Pons (tissue), 1 donor: ENCODE results near the gene GYG2.
"Not testable (repeated sequence)": the region's sequence is repeated elsewhere in the genome, so short reads cannot be mapped to it uniquely, and the experiment has no call there.

ENCODE experiments used
- DNase-seq: peaks from one replicate; pipeline ENCODE4 v3.0.0-alpha.2; 2016; ENCODE audit warnings: low spot score

GYG2 gene

DNA sequence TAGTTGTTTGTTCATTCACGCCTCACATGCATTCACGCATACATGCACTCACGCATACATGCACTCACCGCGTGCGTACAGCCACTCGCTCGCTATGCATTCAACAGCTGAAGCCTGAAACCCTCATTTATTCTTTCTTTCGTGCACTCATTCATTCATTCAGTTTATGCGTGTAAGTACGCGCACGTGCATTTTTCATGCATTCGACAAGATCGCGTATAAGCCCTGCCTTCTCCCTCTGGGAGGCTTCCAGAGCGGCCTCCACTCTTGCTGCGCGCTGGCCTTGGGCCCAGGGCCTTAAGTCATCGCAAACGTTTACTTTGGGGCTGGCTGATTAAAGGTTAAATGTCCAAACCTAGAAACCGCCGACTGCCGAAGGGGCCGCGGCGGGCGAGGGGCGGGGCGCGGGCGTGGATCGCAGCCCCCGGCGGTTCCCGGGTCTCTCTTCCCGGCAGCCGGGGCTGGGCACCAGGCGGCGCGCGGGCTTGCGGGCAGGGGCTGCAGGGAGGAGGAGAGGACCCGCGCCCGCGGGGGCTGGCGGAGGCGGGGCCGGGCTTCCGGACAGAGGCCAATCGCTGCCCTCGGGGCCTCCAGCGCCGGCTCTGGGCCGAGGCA lies at the start of gene GYG2:
Gene GYG2, plus strand, starts transcription at position 587 of the 615 bp plus-strand sequence. CDS start 1,259 bp downstream, outside the sequence.
- no peak for DNase-seq

DNA sequence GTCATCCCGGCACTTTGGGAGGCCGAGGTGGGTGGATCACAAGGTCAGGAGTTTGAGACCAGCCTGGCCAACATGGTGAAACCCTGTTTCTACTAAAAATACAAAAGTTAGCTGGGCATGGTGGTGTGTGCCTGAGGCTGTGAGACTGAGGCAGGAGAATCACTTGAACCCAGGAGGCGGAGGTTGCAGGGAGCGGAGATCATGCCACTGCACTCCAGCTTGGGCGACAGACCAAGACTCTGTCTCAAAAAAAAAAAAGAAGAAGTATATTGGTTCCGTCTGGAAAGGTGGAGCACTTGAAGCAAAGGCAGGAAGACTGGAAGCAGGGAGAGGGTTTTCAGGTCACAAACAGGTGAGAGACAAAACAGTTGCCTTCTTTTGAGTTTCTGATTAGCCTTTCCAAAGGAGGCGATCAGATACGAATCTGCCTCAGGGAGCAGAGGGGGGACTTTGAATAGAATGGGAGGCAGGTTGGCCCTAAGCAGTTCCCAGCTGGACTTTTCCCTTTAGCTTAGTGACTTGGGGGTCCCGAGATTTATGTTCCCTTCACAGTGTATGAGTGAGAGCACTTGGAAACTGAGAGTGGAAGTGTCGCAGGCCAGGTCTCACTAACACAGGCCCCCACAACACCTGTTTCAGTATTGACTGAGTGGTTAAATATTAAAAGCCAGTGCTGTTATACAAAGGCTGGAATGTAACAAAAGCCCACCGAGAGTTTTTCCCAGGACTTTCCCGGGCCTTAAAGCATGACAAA lies 48.1 kb upstream of the GYG2 start:
- DNase-seq: not testable (repeated sequence)

DNA sequence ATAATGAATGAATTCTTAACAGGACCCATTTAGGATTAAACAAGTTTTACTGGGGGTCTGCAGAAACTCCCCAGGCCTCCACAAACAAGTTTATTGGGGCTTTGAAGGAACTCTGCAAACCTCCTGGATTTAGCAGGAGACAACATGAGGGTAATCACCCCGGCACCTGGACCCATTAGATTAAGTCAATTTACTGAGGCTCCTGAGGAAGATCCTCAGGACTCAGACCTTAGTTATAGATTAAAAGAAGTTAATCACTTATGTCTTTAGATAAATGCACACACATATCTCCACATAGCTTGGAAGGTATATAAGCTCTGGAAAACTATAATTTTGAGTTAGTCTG lies 47.5 kb upstream of the GYG2 start:
- DNase-seq: no peak

DNA sequence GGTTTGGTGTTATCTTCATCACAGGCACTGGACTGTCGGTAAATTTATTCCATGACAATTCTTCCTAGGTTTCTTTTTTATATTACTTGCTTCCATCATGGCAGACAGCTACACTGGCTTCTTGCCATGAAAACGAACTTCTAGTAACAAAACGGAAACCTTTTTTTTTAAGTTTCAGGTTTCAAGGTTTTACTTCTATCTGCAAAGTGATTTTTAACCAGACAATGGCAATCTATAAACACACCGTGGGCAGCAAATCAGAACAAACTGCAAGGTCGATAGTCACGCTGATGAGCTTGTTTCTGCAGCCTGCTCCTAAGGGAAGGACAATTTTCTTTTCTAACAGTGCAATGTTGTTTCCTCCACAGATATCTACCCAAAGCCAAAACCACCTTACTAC lies 47.0 kb upstream of the GYG2 start:
- DNase-seq: no peak

DNA sequence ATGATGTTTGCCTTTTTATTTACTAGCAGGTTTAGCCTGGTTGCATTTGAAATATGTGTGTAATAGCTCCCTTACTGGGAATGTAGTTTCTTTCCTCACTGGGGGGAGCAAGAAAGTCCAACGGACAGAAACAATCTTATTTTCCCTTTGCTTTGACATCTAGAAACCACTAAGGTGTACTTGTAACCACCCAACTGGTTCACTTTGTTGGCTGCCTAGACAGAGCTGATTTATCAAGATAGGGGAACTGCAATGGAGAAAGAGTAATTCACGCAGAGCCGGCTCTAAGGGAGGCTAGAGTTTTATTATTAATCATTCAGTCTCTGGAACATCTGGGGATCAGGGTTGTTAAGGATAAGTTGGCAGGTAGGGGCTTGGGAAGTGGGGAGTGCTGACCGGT lies 46.6 kb upstream of the GYG2 start:
- DNase-seq: no peak

DNA sequence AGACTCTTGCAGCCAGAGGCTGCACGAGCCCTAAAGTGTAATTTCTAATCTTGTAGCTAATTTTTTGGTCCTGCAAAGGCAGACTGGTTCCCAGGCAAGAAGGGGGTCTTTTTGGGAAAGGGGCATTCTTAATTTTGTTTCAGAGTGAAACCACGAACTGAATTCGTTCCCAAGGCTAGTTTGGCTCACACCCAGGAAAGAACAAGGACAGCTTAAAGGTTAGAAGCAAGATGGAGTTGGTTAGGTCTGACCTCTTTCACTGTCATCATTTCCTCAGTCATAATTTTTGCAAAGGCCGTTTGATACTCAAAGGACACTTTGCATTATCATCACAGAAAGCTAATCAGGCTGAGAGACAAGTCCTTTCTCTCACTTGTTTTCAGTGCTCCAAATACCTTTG lies 46.0 kb upstream of the GYG2 start:
- no peak for DNase-seq

DNA sequence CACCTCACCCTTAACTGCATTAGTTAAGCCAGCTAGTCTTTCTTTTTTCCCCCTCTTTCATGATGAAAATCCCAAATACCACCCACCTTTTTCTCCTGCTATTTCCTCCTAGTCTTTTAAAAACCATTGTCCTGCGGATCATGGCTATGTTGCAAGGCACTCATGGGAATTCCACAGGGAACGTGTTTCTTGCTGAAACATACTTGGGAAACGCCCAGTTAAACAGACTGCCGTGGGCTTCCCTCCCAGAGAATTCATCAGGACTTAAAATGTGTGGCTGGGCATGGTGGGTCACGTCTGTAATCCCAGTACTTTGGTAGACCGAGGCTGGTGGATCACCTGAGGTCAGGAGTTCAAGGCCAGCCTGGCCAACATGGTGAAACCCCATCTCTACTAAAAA lies 44.7 kb upstream of the GYG2 start:
- no peak for DNase-seq

DNA sequence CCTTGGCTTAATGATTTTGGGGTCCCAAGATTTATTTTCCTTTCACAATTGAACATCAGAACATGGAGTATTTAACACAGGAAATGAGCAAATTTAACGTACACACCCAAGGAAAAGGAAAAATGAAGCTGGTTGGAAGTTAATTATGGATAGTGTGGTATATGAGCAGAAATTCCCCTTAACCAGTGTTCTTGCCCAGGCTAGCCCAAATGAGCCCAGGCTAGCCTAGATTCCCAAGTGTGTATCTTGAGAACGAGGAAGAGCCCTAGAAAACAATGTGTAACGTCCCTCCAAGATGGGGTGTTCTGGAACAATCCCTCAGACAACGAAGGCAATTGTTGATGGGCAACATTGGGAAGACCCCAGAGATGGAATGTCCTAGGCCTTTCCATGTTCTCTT lies 43.2 kb upstream of the GYG2 start:
- DNase-seq: no peak

DNA sequence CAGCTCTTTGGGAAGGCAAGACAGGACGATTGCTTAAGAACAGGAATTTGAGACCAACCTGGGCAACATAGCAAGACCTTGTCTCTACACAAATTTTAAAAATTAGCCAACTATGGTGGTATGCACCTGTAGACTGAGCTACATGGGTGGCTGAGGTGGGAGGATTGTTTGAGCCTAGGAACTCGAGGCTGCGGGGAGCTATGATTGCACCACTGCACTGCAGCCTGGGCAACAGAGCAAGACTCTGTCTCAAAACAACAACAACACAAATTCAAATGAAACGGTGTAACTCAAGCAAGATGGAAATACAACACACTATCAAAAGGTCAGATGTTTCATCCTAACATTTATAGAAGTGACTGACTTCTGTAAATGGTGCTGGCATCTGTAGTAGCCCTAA lies 39.8 kb upstream of the GYG2 start:
- DNase-seq: no peak

DNA sequence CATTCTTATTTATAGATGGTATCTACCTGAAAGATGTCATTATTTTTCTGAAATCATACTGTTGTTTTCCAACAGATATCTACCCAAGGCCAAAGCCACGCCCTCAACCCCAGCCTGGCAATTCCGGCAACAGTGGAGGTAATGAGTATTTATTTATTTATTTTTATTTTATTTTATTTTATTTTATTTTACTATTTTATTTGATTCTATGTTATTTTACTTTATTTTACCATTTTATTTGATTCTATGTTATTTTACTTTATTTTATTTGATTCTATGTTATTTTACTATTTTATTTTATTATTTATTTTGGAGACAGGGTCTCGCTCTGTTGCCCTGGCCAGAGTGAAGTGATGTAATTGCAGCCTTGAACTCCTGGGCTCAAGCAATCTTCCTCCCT lies 39.2 kb upstream of the GYG2 start:
- no peak for DNase-seq

DNA sequence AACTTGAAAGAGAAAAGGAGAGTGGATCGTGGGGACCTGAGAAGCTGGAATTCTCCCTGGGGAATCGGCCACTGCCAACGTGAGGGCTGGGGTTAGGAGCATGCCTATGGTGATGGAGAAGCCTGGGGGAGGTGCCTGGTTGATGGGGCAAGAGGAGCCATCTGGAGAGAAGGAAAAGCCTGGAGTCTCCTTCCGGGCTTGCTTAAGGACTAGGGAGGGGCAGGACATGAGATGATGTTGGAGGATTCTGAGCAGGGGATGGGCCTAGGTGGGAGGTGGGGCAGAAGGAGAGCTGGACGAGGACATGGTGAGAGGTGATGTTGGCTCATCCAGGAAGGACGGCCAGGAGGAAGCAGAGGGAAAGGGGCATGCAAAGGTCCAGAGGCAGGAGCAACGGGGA lies 35.0 kb upstream of the GYG2 start:
- DNase-seq: no peak

DNA sequence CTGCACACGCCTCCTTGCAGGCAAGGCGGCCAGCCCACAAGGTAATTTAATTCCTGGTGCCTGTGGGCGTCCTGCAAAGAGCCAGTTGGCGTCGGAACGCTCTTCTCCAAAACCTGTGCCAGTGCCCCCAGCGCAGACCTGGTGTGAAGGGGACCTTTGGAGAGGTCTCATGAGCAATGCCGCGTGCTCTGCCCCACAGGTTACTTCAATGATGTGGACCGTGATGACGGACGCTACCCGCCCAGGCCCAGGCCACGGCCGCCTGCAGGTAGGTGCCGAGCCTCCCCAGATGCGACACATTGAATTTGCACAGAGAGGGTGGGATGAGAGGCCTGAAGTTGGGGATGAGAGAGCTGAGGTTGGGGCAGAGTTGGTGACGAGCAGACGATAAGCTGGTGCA lies 34.4 kb upstream of the GYG2 start:
- DNase-seq: no peak

DNA sequence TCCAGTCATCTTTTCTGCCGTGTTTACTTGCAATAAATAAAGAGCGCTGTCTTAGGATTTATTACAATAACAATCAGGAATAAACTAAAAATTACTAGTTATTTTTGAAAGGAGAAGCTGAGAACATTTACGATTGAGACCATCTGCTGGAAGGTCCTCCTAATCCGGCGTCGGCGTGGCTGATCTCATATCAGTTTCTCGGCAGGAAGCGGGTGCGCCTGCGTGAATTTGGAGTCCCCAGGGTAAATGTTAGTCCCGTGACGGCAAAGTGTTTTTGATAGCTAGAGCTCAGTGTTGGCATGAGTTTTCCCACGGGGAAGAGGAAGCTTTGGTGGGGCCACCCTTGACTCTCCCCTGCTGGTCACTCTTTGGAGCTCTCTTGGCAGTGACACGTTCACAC lies 31.9 kb upstream of the GYG2 start:
- not testable (repeated sequence) for DNase-seq

DNA sequence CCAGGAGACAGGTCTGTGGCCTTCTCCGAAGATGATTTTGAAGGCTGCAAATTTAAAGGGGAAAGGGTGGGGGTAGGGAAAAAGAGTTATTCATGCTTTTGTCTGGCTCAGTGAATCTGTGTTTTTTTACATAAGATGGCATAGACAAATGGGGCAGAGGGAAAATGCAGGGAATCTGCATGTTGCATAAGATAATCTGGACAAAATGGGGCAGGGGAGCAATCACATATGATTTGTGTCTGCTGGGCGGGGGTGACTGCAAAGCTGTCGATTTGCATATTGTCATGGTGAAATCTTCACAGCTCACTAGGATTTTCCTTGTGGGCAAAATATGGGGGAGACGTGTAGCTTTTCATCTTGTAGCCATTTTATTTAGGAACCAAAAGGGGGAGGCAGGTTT lies 29.4 kb upstream of the GYG2 start:
- no peak for DNase-seq

DNA sequence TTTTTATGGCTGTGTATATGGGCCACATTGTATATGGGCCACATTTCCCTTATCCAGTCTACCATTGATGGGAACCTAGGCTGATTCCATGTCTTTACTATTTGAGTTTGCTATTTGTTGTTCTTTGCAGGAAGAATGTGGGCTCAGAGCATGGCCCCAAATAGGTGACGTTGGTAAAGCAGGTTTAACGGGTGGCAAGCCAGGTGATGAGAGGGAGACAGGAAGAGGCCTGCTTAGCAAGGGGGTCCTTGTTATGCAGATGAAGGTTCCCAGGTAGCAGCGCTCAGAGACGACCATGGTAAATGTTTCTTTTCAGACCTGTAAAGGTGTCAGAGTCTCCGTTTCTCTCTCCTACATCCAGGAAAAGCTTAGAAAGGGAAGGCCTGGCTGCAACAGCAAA lies 28.8 kb upstream of the GYG2 start:
- not testable (repeated sequence) for DNase-seq

DNA sequence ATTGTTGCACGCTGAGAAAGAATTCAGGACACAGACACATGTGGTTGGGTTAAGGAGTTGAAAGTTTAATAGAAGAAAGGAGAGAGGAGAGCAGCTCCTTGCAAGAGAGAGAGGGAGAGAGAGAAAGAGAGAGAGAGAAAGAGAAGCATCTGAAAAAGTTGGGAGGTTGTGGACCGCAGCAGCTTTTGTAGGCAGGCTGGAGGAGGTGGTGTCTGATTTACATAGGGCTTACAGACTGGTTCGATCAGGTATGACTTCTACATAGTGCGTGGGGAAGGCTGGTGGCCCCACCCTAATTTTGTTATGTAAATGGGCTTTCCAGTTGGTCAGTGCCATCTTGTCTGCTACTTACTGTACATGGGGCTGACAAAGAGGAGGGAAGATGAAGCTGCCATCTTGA lies 27.5 kb upstream of the GYG2 start:
- DNase-seq: no peak

DNA sequence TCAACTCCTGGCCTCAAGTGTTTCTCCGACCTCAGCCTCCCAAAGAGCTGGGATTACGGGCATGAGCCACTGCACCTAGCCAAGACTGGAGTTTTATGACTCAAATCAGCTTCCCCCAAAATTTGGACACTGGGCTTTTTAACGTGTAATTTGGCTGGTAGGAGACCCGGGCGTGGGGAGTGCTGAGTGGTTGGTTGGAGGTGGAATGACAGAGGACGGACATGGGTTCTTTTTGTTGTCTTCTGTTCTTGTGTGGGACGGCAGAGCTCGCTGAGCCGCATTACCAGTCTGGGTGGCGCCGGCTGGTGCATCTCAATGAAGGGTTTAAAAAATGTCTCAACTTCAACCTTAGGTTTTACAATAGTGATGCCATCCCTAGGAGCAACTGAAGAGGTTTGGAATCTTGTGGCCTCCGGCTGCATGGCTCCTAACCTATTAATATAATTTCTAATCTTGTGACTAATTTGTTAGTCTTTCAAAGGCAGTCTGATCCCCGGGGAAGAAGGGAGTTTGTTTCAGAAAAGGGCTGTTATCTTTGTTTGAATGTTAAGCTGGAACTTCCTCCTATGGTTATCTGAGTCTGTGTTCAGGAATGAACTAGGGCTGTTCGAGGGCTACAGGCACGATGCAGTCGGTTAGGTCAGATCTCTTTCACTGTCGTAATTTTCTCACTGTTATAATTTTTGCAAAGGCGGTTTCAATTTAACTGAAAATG lies 26.2 kb upstream of the GYG2 start:
- DNase-seq: not testable (repeated sequence)

DNA sequence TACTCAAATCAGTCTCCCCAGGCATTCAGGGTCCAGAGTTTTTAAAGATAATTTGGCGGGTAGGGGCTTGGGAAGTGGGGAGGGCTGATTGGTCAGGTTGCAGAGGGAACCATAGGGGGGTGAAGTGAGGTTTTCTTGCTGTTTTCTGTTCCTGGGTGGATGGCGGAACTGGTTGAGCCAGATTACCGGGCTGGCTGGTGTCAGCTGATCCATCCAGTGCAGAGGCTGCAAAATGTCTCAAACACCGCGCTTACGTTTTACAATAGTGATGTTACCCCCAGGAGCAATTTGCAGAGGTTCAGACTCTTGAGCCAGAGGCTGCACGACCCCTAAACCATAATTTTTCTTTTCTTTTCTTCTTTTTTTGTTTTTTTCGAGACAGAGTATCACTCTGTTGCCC lies 25.2 kb upstream of the GYG2 start:
- DNase-seq: not testable (repeated sequence)

DNA sequence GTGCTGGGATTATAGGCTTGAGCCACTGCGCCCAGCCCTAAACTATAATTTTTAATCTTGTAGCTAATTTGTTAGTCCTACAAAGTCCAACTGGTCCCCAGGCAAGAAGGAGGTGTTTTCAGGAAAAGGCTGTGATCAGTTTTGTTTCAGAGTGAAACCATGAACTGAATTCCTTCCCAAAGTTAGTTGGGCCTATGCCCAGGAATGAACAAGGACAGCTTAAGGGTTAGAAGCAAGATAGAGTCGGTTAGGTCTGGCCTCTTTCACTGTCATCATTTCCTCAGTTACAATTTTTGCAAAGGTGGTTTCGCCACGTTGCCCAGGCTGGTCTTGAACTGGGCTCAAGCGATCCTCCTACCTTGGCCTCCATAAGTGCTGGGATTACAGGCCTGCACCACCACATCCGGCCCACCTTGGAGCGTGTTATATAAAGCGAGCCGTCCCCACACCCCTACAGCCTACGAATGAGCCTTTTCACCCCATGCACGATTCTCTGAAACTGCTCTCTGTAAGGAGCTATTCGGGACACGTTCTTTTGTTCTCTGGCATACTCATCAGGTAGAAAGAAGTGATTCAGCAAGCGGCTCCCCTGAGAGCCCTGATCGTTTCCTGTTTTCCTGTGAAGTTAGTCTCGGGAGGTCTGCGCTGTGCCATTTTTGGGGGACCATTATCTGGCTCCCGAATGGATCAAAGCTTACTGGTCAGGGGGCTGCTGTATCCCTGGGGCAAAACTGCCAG lies 24.5 kb upstream of the GYG2 start:
- DNase-seq: not testable (repeated sequence)

DNA sequence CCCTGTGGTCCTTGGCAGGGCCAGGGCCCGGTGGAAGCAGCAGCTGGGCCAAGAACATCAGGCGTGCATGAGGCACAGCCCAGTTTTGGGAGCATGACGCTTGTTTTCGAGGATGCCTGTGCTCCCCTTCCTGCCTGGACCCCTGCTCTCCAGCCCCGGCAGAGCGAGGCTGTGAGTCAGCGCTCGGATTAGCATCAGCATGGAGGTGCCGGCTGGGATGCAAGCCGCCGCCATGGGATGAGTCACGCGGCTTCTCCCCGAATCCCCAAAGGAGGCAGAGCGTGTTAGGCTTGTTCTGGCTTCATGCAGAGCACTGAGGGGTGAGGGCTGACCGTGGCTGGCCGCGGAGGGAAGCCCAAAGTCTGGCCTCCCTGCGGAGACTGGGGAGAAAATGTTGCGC lies 23.9 kb upstream of the GYG2 start:
- DNase-seq: not testable (repeated sequence)

DNA sequence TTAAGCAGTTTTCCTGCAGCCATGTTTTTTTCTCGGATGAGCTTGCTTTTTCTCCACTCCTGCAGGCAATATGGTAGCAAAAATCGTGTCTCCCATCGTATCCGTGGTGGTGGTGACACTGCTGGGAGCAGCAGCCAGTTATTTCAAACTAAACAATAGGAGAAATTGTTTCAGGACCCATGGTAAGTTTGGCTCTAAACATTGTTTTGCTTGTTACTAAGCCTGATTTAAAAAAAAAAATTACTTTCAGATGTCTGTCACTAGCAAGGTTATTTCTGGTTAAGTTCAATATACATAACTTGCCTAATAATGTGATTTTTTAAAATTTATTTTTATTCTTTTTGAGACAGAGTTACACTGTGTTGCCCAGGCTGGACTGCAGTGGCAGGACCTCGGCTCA lies 17.5 kb upstream of the GYG2 start:
- no peak for DNase-seq

DNA sequence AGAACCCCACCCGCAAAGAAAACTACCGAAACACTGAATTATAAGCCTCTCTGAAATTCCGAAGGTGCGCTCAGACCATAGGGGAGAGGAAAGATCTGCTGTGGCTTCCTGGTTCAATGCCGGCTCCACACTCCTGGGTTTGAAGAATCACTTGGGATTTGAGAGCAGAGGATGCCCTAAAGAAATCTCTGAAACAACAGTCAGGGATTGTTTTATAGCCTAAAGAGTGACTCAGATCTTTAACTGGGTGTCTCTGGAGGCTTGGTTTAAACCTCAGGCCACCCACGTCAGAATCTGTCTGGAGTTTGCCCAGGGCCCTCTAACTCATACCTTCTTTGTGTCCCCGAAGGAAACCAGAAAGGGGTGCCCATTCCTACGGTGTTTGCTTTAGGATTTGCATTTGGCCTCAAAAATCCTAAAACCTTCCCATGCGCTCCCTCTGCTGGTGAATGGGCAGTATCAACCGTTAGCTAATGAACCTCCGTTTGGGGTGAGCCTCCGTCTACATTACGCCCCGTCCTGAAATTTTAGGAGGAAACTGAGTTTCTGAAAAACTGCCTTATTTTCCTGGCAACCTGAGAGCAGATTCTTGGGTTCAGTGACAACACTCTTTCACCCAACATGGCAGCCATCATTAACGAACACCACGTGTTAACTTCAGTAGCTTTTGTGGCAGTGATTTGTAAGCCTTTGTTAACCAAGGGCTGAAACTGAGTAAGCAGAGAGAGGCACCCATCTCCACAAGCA lies 16.4 kb upstream of the GYG2 start:
- peak; percentile 30 for DNase-seq
